Measurements from ENCODE around the gene SEMA4A. TPM values are rescaled to one million over a fixed set of nuclear protein-coding genes. Genes with fewer than 3 reads are reported as not detected.
A peak's percentile ranks its signal among the peaks of the same experiment; 100 is the strongest.

The SEMA4A gene
- total and polyA plus RNA-seq, 9 of the 15 experiments (the other 6 are each of a cell fraction or from before 2014, with no cell fraction given), result 0.04 to 1.7 (median 0.45) TPM

DNA sequence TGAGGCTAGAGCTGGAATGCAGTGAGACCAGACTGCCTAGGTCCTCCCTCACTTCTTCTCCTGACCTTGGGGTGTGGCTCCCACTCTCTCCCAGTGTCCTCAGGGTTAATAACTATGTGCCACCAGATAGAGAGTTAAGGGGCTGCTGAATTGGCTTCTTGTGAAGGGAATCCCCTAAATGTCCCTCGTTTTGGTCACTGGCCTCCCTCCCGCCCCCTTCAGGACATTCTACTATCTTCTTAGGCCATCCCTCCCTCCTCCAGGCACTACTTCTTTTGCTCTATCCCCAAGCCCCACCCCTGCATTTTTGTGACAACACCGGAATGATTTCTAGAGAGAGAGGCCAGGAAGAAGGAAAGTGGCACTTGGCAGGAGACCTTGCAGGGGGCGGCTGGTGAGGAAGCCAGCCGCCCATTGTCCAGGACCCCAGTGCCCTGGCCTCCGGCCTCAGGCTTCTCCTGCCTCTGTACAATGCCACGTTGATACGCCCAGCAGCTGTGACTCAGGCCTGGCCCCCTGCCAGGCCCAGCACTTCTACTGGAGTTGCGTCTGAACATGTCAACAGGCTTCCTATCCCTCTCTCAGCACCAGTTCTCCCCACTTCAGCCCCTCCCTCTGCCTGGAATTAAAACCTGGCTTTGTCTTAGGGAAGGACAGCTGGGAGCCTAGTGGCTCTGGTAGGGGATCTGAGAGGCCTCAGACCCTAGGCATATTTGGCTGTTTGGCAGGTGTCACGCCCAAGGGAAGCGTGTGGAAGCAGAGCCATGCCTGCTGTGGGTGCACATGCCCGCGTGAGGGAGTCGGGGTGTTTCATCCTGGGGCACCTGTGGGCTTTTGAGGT, 29.8 kb upstream of the SEMA4A start (continued):
- TF ChIP-seq MEF2D (tag; conservative IDR thresholded peaks at IDR 0.05; ENCODE audit: low read depth), result no peak
- no peak for TF ChIP-seq ZNF23 (CRISPR knock-in tag; IDR thresholded peaks at IDR 0.05)
- TF ChIP-seq SIX5 (IDR thresholded peaks at IDR 0.05; ENCODE audit: borderline replicate concordance in 1 of 2, insufficient read depth in 1 of 2, low read depth in 1 of 2, low read length in 2 of 2), result no peak
- TF ChIP-seq TRIM28 (IDR thresholded peaks at IDR 0.05), result peak; percentile 31; the same call in 1 of the 2 replicates
- no peak for TF ChIP-seq GATAD2B (IDR thresholded peaks at IDR 0.05; ENCODE audit: borderline replicate concordance)
- no peak for TF ChIP-seq GTF2E2 (tag; IDR thresholded peaks at IDR 0.05)
- TF ChIP-seq, protein P1, sequence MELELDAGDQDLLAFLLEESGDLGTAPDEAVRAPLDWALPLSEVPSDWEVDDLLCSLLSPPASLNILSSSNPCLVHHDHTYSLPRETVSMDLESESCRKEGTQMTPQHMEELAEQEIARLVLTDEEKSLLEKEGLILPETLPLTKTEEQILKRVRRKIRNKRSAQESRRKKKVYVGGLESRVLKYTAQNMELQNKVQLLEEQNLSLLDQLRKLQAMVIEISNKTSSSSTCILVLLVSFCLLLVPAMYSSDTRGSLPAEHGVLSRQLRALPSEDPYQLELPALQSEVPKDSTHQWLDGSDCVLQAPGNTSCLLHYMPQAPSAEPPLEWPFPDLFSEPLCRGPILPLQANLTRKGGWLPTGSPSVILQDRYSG (tag; conservative IDR thresholded peaks at IDR 0.05; ENCODE audit: low read depth), result no peak
- TF ChIP-seq ZNF175 (CRISPR knock-in tag; IDR thresholded peaks at IDR 0.05; ENCODE audit: low read depth), result peak; percentile 34; the same call in 1 of the 2 replicates
- TF ChIP-seq WHSC1 (IDR thresholded peaks at IDR 0.05; ENCODE audit: low read length), result no peak
- TF ChIP-seq ZNF699 (CRISPR knock-in tag; IDR thresholded peaks at IDR 0.05; ENCODE audit: insufficient replicate concordance), result no peak
- TF ChIP-seq MIER1 (IDR thresholded peaks at IDR 0.05; ENCODE audit: low read depth), result no peak
- TF ChIP-seq NCOA4 (IDR thresholded peaks at IDR 0.05; ENCODE audit: partially characterized antibody), result no peak
- TF ChIP-seq, protein P2, sequence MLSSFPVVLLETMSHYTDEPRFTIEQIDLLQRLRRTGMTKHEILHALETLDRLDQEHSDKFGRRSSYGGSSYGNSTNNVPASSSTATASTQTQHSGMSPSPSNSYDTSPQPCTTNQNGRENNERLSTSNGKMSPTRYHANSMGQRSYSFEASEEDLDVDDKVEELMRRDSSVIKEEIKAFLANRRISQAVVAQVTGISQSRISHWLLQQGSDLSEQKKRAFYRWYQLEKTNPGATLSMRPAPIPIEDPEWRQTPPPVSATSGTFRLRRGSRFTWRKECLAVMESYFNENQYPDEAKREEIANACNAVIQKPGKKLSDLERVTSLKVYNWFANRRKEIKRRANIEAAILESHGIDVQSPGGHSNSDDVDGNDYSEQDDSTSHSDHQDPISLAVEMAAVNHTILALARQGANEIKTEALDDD (IDR thresholded peaks at IDR 0.05), result no peak
- TF ChIP-seq STAT5A (IDR thresholded peaks at IDR 0.05; ENCODE audit: borderline replicate concordance, low read length), result peak; percentile 39; the same call in 1 of the 2 replicates
- peak; percentile 61; the same call in 1 of the 2 replicates for TF ChIP-seq EHMT2 (IDR thresholded peaks at IDR 0.05)
- no peak for TF ChIP-seq NELFE (IDR thresholded peaks at IDR 0.05; ENCODE audit: insufficient read depth, insufficient read length)
- no peak for TF ChIP-seq HDAC6 (IDR thresholded peaks at IDR 0.05; ENCODE audit: low read depth, low read length)
- TF ChIP-seq ZSCAN32 (CRISPR knock-in tag; IDR thresholded peaks at IDR 0.05), result no peak
- TF ChIP-seq DPF2 (IDR thresholded peaks at IDR 0.05), result peak; percentile 85
- no peak for TF ChIP-seq ILK (tag; IDR thresholded peaks at IDR 0.05; ENCODE audit: borderline replicate concordance, low read depth)
- no peak for TF ChIP-seq PTRF (tag; IDR thresholded peaks at IDR 0.05)
- no peak for TF ChIP-seq HES1 (IDR thresholded peaks at IDR 0.05; ENCODE audit: low read depth)
- no peak for TF ChIP-seq ZFP30 (CRISPR knock-in tag; IDR thresholded peaks at IDR 0.05; ENCODE audit: borderline replicate concordance)
- TF ChIP-seq ASH1L (IDR thresholded peaks at IDR 0.05; ENCODE audit: borderline replicate concordance, low read depth, partially characterized antibody), result no peak
- peak; percentile 50 for TF ChIP-seq CBFA2T3 (IDR thresholded peaks at IDR 0.05)
- TF ChIP-seq ELK1 (CRISPR knock-in tag; IDR thresholded peaks at IDR 0.05), result no peak
